Chondrocyte (in vitro differentiated cells): ENCODE measurements around the gene FAM149B1. TPM values are rescaled to one million over a fixed set of nuclear protein-coding genes. Genes with fewer than 3 reads are reported as not detected.

Source experiments
- DNase-seq: peaks from one replicate; pipeline ENCODE4 v3.0.0; 2021; ENCODE audit warnings: mixed read lengths, low spot score
- H3K27ac Mint-ChIP-seq: one replicate; pipeline ENCODE4 v1.8.0; 2021; ENCODE audit warnings: mild to moderate bottlenecking, moderate library complexity, mixed read lengths; ENCODE audit not compliant: unreplicated experiment
- H3K27me3 Mint-ChIP-seq: 2 replicates; pipeline ENCODE4 v1.8.0; 2021; ENCODE audit warnings: low read depth, mixed read lengths
- H3K36me3 Mint-ChIP-seq: 2 replicates; pipeline ENCODE4 v1.8.0; 2021; ENCODE audit warnings: low read depth, mixed read lengths
- H3K4me1 Mint-ChIP-seq: 2 replicates; pipeline ENCODE4 v1.8.0; 2021; ENCODE audit warnings: low read depth, mild to moderate bottlenecking, mixed read lengths
- H3K4me3 Mint-ChIP-seq: one replicate; pipeline ENCODE4 v1.8.0; 2021; ENCODE audit warnings: mild to moderate bottlenecking, moderate library complexity, mixed read lengths; ENCODE audit not compliant: unreplicated experiment
- H3K9me3 Mint-ChIP-seq: 2 replicates; pipeline ENCODE4 v1.8.0; 2021; ENCODE audit warnings: low read depth, mixed read lengths
- CTCF ChIP-seq: fragments of 200-600 bp; sonication (generic); IDR thresholded peaks from 2 replicates; pipeline ENCODE4 v1.5.0; 2021; ENCODE audit warnings: antibody characterized with exemption, mild to moderate bottlenecking, moderate library complexity
- long read RNA-seq: library from polyadenylated mRNA; stranded (forward); transcript quantifications from one replicate; pipeline ENCODE4 v2.0.0, GENCODE V29; 2021
- total RNA-seq: library from RNA; stranded (reverse); gene quantifications from 3 replicates; pipeline ENCODE4 v1.2.1, GENCODE V29; 2021

The FAM149B1 gene
- 19.4 to 23.7 TPM (median 20.8 TPM) in 3 replicates for total RNA-seq
- long read RNA-seq, full-length matches to known transcripts, result 1 of 5 reads
- long read RNA-seq, partial matches to known transcripts, result 0 of 5 reads
- long read RNA-seq, other reads (novel, unspliced or antisense), result 4 of 5 reads

- Mint-ChIP-seq H3K27me3 (no peaks in the 10 kb centered on the region), H3K36me3 (peaks cover 4% of the 10 kb centered on the region), H3K4me1 (peaks cover 33% of the 10 kb centered on the region), H3K4me3 (peak within 1 kb of the TSS; percentile 98), H3K27ac (peak within 1 kb of the TSS; percentile 100), H3K9me3 (no peaks in the 10 kb centered on the region)
- peak; percentile 96 for DNase-seq
- peak; percentile 57 for TF ChIP-seq CTCF
Measured at GRCh38 chr10:73167783-73168464, at the start of gene FAM149B1, which contains the start of gene ECD. Gene FAM149B1, plus strand, starts transcription at chr10:73168119. Its CDS starts 221 bp downstream, at chr10:73168340. Gene ECD, minus strand, starts transcription at chr10:73168008. Its CDS starts 4,071 bp downstream, at chr10:73163937.

- H3K9me3 Mint-ChIP-seq, result no peaks in the 10 kb centered on the region
- no peak for DNase-seq
- no peaks in the 10 kb centered on the region for H3K27me3 Mint-ChIP-seq
- peaks cover 11% of the 10 kb centered on the region for H3K4me1 Mint-ChIP-seq
- no peak overlapping the region for H3K27ac Mint-ChIP-seq
- no peak for TF ChIP-seq CTCF
- H3K36me3 Mint-ChIP-seq, result peaks cover 4% of the 10 kb centered on the region
- no peak overlapping the region for H3K4me3 Mint-ChIP-seq
Measured at GRCh38 chr10:73119457-73119856, 48.5 kb upstream of the FAM149B1 start.

GRCh38 chr10:73119952-73120351 is 48.0 kb upstream of the FAM149B1 start:
- Mint-ChIP-seq H3K4me1 (peaks cover 11% of the 10 kb centered on the region), H3K9me3 (no peaks in the 10 kb centered on the region), H3K27ac (no peak overlapping the region), H3K4me3 (no peak overlapping the region), H3K27me3 (no peaks in the 10 kb centered on the region), H3K36me3 (peaks cover 4% of the 10 kb centered on the region)
- no peak for DNase-seq
- no peak for TF ChIP-seq CTCF

- no peak for TF ChIP-seq CTCF
- H3K9me3 Mint-ChIP-seq, result no peaks in the 10 kb centered on the region
- H3K27ac Mint-ChIP-seq, result no peak overlapping the region
- no peaks in the 10 kb centered on the region for H3K4me1 Mint-ChIP-seq
- H3K36me3 Mint-ChIP-seq, result peaks cover 15% of the 10 kb centered on the region
- no peak overlapping the region for H3K4me3 Mint-ChIP-seq
- no peak for DNase-seq
- H3K27me3 Mint-ChIP-seq, result no peaks in the 10 kb centered on the region
Measured at GRCh38 chr10:73126343-73126742, 41.6 kb upstream of the FAM149B1 start.

GRCh38 chr10:73131301-73131700 is 36.6 kb upstream of the FAM149B1 start:
- Mint-ChIP-seq H3K4me1 (no peaks in the 10 kb centered on the region), H3K4me3 (no peak overlapping the region), H3K27me3 (no peaks in the 10 kb centered on the region), H3K9me3 (no peaks in the 10 kb centered on the region), H3K36me3 (peaks cover 31% of the 10 kb centered on the region), H3K27ac (no peak overlapping the region)
- TF ChIP-seq CTCF, result no peak
- DNase-seq, result no peak
